GM19035 (cell line): ENCODE results near the gene KIF22.
"Not testable (repeated sequence)": the region's sequence is repeated elsewhere in the genome, so short reads cannot be mapped to it uniquely, and the experiment has no call there.

ENCODE experiments used
- ATAC-seq: cut with Tn5 transposase; IDR thresholded peaks from one replicate; pipeline ENCODE4 v1.9.1; 2021; ENCODE audit not compliant: unreplicated experiment

KIF22 gene

GRCh38 chr16:29765167-29766032 is 25.2 kb upstream of the KIF22 start:
- ATAC-seq: no peak

- no peak for ATAC-seq
Observed at GRCh38 chr16:29766571-29766970, 24.0 kb upstream of the KIF22 start.

DNA sequence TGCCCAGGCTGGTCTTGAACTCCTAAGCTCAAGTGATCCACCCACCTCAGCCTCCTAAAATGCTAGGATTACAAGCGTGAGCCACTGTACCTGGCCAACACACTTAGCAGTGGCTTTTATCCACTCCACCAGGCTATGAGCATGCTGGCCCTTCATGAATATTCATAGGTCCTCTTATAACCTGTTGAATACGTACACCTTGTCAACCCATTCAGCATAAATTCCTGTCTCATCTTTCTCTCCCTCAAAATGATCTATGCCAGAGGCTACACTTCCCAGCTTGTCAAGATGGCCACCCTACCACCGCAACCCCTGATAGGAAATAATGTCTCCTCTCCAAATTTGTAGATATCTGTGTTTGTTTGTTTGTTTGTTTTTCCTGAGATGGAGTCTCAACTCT is 23.5 kb upstream of the KIF22 start:
- ATAC-seq: no peak

GRCh38 chr16:29769507-29769906 is 21.0 kb upstream of the KIF22 start:
- no peak for ATAC-seq

DNA sequence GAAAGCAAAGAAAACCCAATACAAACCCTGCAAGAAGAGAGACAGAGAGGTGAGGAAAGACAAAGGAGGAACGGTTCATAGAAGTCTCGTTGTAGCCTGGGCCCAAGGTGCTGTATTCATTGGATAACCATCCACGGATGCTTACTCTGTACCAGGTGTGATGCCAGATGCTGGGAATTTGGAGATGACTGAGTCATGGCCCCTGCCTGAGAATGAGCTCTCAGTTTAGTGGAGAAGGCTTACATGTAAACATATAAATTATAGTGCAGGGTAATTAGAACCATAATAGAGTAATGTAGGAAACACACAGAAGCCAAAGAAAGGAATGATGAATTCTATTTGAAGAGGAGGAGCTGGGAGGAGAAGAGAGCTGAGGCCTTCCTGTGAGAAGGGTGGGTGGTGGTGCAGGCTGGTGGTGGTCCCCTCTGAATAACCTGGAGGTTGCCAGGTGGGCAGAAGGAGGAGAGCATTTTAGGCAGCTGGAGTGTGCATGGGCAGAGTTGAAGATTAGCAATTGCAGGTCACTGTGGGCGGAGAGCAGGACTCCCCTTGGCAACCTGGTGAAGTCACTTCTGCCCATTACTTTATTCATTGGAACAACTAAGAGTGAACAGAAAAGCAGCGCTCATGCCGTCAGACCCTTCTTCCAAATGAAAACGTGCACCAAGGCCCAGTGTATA is 20.2 kb upstream of the KIF22 start:
- ATAC-seq: no peak

DNA sequence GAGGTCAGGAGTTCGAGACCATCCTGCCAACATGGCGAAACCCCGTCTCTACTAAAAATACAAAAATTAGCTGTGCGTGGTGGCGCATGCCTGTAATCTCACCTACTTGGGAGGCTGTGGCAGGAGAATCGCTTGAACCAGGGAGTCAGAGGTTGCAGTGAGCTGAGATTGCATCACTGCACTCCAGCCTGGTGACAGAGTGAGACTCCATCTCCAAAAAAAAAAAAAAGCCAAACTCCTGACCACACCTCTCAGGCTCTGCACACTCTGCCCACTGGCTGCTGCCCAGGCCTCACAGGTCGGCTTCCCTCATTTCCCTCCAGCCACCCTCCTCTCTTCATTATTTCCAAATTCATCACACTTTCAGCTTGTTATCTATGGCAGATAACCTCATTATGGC is 18.2 kb upstream of the KIF22 start:
- not testable (repeated sequence) for ATAC-seq

- no peak for ATAC-seq
Observed at GRCh38 chr16:29774730-29775129, 15.8 kb upstream of the KIF22 start.

- ATAC-seq: no peak
Observed at GRCh38 chr16:29775742-29776408, 14.7 kb upstream of the KIF22 start.

- no peak for ATAC-seq
Observed at GRCh38 chr16:29777576-29778350, 12.8 kb upstream of the KIF22 start, which contains the start of gene ZG16. ZG16 (plus strand) TSS chr16:29778256; CDS start chr16:29779267, 1,011 bp downstream.

GRCh38 chr16:29779474-29779873 is 11.1 kb upstream of the KIF22 start:
- ATAC-seq: no peak

DNA sequence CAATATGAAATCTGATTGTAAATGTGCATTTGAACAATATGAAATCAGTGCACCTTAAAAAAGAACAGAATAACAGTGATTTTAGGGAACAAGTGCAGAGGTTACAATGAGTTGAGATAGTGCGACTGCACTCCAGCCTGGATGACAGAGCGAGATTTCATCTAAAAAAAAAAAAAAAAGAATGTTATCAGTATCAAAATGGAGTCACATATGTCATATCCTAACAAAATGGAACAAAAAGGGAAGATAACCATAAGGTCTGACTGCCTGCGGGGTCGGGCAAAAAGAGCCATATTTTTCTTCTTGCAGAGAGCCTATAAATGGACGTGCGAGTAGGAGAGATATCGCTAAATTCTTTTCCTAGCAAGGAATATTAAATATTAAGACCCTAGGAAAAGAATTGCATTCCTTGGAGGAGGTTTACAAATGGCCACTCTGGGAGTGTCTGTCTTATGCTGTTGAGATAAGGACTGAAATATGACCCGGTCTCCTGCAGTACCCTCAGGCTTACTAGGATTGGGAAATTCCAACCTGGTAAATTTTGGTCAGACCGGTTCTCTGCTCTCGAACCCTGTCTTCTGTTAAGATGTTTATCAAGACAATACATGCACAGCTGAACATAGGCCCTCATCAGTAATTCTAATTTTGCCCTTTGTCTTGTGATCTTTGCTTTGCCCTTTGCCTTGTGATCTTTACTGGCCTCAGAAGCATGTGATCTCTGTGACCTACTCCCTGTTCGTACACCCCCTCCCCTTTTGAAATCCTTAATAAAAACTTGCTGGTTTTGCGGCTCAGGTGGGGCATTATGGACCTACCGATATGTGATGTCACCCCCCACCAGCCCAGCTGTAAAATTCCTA is 7.2 kb upstream of the KIF22 start:
- ATAC-seq: not testable (repeated sequence)

- no peak for ATAC-seq
Observed at GRCh38 chr16:29784157-29784556, 6.4 kb upstream of the KIF22 start.

DNA sequence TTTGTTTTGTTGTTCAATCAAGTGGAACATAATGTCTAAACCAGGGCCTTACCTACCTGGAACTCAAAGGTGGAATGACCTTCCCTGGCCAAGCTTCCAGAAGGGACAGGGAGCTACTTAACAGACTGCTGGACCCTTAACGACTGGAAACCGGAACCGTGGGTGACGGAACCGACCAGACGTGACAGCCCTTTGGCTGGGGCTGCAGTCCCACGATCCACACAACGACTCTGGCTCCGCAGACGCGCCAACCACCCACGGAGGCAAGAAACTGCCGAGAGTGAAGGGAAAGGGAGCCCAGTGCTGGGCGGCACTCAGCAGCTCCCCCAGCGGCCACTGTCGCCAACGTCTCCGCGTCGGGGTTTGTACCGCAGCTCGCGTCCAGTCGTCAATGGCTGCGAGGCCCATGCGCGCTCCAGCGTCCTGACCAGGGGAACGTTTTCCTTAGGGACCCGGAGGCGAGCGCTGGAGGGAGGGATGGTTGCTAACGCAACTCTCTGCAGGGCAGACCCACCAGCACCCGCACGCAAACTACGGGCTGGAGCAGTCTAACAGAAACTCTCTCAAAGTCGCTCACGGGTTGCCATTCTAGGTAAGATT is 5.5 kb upstream of the KIF22 start:
- ATAC-seq: no peak

GRCh38 chr16:29787155-29787554 is 3.4 kb upstream of the KIF22 start:
- not testable (repeated sequence) for ATAC-seq

GRCh38 chr16:29789775-29790182 is 772 bp upstream of the KIF22 start:
- ATAC-seq: no peak

- no peak for ATAC-seq
Observed at GRCh38 chr16:29790949-29791844, 646 bp downstream of the KIF22 start.

DNA sequence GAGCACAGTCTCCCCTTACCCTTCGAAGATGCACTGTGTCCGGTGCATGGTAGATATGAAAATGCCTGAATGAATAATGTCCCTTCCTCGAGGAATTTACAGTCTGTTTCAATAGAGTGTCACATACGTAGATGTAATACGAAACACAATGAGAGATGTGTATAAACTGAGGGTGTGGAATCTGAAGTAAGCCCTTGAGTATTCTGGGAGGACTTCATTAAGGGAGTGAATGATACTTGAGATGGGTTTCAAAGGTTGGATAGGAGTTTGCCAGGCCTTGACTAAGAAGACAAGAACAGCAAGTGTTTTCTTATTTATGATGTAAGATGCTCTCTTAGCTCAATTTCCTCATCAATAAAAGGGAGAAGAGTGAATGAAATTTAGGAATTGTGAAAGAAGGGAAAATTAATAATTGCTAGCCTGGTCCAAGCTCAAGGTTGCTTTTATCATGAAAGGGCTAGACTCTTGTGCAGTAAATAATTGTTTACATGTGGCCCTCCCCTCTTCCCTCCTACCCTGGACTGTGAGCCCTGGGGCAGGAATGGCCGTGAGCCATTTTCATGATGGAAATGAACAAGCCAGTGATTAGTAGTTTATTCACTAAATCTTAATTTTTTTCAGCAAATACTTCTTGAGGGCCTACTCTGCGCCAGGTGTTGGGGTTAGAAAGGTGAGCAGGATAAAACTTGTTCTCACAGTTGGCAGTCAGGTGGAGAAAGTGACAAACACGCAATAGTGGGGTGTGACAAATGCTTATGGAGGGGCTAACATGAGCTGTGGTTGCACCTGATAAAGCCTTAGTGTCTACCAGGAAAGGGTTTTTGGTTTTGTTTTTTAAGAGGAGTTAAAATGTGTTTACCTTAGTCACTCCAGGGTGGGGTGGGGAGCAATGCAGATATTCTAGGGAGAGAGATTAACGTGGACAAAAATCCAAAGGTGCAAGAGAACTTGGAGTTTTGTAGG is 1.6 kb downstream of the KIF22 start:
- no peak for ATAC-seq
